GM18511 (cell line): ENCODE measurements around the gene ATG13.
A peak's percentile ranks its signal among the peaks of the same experiment; 100 is the strongest.
"Not testable (repeated sequence)": the region's sequence is repeated elsewhere in the genome, so short reads cannot be mapped to it uniquely, and the experiment has no call there.

ENCODE experiments used
- ATAC-seq: cut with Tn5 transposase; IDR thresholded peaks from one replicate; pipeline ENCODE4 v1.9.1; 2021; ENCODE audit warnings: mild to moderate bottlenecking, moderate library complexity; ENCODE audit not compliant: unreplicated experiment

Gene ATG13

GRCh38 chr11:46694607-46695006 lies 77.3 kb downstream of the ATG13 start:
- ATAC-seq, result no peak

GRCh38 chr11:46695345-46696211 lies 78.2 kb downstream of the ATG13 start:
- no peak for ATAC-seq

- ATAC-seq, result no peak
These were observed 78.8 kb downstream of the ATG13 start for GRCh38 chr11:46696212-46696558.

DNA sequence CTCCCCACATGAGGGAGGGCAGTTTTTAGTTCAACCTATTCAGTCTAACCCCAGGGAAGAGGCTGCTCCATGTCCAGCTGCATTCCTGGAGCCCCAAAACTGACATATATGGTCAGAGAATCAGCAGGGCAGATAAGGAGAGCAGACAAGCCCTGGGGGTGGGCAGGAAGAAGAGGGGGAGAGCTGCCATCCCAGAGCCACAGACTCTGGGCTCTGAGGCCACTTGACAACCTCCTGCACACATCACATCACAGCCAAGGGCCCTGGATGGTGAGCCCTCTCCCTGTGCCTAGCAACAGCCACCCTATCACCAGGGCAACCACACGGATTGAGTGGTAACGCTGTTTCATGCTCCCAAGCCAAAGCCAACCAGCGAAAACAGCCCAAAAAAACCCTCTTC lies 80.0 kb downstream of the ATG13 start:
- no peak for ATAC-seq

DNA sequence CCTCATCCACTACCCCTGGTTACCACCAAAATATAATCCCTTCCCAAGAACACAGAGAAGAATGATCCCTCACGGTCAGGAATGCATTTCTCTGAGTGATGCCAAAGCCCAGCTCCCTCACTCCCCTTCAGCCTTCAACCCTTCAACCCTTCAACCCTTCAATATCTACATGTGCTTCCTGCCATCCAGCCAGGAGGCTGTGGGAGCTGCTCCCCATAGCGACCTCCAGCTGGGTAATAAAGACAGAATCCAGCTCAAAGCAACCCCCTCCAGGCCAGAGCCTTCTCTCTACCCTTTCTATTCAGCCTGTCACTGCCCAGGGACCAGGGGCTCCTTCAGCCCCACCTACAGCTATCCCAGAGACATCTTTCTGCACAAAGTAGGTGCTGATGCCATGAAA lies 80.4 kb downstream of the ATG13 start:
- ATAC-seq, result no peak

GRCh38 chr11:46698597-46698996 lies 81.2 kb downstream of the ATG13 start:
- no peak for ATAC-seq

- peak; percentile 96 for ATAC-seq
These were observed 83.1 kb downstream of the ATG13 start, which contains the start of the genes ARHGAP1 and ZNF408 for GRCh38 chr11:46700241-46701077. TSS of gene ARHGAP1 (minus strand) at chr11:46700619. CDS start at chr11:46696107, 4,512 bp downstream. TSS of gene ZNF408 (plus strand) at chr11:46701031. CDS start at chr11:46701048, 17 bp downstream.

DNA sequence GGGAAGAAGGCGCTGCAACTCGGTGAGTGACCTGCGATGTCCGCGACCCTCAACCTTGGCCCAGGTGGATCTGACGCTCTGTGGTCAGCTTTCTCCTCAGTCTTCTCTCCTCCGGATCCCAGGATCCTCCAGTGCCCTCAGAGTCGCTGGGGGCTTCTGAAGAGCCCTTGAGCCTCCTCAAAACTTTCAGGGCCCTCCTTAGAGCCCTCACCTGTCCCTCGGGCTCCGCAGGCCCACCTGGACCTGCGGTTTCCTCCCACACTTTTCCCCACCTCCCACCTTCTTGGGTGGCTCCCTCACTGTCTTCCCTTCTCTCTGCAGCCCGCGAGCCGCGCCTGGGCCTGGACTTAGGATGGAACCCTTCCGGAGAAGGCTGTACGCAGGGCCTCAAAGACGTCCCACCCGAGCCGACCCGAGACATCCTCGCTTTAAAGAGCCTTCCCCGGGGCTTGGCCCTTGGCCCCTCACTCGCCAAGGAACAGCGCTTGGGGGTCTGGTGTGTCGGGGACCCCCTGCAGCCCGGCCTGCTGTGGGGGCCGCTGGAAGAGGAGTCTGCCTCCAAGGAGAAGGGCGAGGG lies 83.8 kb downstream of the ATG13 start:
- ATAC-seq, result no peak

GRCh38 chr11:46705070-46705688 lies 87.8 kb downstream of the ATG13 start:
- ATAC-seq, result no peak

DNA sequence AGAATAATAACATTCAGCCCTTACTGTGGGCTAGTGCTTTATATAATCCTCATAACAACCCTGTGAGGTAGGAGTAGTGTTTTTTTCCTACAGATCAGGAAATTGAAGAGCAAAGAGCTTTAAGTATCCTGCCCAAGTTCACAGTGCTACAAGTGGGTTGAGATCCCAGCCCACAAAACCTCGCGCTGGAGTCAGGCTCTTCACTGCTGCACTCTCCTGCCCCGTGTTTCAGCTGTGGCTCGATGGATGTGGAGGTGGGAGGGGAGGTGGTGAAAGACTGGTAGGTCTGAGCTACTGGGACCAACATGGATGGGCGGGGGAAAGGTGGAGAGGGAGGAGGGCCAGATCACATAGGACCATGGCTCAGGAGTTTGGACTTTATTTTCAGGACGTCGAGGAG lies 89.5 kb downstream of the ATG13 start:
- no peak for ATAC-seq

GRCh38 chr11:46709351-46709750 lies 92.0 kb downstream of the ATG13 start:
- ATAC-seq, result not testable (repeated sequence)

DNA sequence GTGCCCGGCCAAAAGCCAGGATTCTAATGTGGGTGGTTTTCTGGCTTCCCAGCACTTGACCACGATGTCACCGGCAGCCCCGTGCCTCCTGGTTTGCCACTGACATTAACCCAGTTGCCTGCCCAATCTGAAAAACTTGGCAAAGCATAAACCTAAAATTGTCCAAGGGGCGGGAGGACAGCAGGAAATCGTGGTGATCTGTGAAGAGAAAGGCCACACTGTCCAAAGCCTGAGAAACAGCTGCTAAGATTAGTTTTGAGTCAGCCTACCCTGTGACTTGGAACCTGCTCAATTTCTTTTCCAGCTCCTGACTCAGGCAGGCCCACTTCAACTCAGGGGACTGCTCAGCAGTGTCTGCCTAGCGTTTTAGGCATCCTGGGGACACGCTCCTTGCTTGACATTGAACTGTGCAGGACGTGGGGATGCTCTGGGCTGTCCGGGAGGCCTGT lies 93.5 kb downstream of the ATG13 start:
- ATAC-seq, result no peak

GRCh38 chr11:46711303-46711702 lies 94.0 kb downstream of the ATG13 start:
- no peak for ATAC-seq

DNA sequence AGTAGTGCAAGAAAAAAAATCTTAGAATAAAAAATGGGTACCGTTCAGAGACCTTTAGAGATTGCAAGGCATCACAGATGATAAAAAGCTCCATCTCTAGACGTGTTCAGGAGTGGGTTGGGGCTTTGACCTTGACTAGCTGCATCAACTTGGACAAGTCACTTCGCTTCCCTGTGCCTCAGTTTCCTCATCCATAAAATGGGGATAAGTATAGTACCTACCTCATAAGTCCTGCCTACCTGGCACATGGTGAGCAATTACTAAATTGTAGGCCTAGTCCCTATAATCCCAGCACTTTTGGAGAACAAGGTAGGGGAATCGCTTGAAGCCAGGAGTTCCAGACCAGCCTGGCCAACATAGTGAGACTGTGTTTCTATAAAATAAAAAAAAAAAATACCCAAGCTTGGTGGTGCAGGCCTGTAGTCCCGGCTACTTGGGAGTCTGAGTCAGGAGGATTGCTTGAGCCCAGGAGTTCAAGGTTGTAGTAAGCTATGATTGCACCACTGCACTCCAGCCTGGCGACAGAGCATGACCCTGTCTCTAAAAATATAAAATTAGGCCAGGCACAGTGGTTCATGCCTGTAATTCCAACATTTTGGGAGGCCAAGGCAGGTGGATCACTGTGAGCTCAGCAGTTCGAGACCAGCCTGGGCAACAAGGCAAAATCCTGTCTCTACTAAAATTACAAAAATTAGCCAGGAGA lies 95.7 kb downstream of the ATG13 start:
- ATAC-seq, result no peak

DNA sequence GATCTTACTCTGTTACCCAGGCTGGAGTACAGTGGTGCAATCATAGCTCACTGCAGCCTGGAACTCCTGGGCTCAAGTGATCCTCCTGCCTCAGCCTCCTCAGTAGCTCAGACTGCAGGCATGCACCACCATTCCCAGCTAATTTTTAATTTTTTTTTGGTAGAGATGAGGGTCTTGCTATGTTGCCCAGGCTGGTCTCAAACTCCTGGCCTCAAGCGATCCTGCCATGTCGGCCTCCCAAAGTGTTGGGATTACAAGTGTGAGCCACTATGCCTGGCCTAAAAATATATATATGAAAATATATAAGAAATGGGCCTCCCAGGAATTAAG lies 100.4 kb downstream of the ATG13 start:
- ATAC-seq, result not testable (repeated sequence)

DNA sequence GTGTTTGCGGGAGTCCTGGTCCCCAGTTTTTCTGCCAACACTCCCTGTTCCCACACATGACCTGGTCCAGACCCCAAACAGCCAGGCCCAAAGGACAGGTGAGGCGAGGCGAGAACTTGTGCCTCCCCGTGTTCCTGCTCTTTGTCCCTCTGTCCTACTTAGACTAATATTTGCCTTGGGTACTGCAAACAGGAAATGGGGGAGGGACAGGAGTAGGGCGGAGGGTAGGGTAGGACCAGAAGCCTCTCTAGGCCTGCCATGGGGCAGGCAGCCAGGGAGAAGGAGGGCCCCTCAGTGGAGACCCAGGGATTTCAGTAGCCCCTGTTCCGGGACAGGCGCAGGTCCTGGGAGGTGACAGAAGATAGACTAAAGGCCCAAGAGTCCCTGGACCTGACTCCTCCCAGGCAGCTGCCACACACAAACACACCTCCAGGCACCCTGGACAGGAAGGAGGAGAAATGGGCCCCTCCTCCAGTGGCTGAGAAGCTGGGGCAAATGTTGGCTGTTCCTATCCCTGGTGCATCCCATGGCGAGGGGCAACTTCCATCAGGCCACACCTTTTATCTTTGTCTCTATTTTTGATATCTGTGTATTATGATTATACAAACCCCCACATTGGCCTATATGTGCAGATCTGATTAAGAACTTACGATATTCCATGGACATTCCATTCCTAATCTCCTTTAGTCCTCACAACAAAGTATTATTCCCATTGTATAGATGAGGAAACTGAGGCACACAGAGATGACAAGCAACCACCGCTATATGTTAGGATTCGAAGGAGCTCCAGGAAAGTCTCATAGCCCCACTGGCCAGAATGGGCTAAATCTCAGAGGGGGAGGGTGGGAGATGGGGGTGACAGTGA lies 101.0 kb downstream of the ATG13 start:
- no peak for ATAC-seq

GRCh38 chr11:46719048-46719542 lies 101.7 kb downstream of the ATG13 start, which contains the start of gene F2:
TSS of gene F2 (plus strand) at chr11:46719213. CDS start at chr11:46719236, 23 bp downstream.
- no peak for ATAC-seq

DNA sequence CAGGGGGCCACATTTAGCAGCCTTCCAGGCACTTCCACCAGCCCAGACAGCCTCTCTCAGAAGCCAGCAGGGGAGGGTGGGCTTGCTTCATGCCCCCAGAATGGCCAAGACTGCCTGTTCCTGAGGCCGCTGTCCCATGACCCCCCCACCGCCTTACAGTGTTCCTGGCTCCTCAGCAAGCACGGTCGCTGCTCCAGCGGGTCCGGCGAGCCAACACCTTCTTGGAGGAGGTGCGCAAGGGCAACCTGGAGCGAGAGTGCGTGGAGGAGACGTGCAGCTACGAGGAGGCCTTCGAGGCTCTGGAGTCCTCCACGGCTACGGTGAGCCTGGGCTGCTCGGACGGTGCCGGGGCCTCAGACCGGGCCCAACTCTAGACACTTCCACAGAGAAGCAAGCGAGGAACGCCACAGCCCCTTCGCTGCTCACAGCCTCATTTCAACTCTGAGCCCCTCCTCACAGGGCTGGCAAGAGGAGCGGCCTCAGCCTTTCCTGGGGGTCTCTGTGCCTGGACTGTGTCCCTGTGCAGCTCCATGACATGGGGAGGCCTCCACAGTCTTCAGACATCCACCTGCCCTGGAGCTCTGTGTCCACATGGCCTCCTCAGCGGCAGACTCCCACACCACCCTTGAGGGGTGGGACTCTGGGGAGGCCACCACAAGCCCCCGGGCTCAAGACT lies 102.3 kb downstream of the ATG13 start:
- no peak for ATAC-seq

DNA sequence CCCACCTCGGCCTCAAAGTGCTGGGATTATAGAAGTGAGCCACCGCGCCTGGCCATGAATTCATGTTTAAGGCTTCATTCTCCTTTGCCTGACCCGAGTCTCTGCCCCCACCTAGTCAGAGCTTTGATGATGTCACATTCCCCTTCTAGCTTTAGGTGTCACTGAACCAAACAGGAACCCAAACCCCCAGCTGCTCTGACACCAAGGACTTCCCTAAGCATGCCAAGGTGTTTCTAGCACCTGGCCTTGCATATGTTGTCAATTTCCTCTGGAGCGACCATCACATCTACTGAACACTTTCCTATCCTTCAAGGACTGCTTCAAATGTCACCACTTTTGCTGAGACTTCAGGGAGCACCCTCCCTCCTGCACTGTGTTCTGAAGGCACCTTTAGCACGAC lies 103.9 kb downstream of the ATG13 start:
- no peak for ATAC-seq
